Body of pancreas (tissue), 4 donors: ENCODE results near the gene NUP210.

ENCODE experiments used
- POLR2A ChIP-seq, 3 donors: fragments of 450-650 bp; IDR thresholded peaks; one replicate each; pipeline ENCODE4 v1.6.1; 2016; ENCODE audit warnings: antibody characterized with exemption in 3 of 3, mild to moderate bottlenecking in 2 of 3
- TF ChIP-seq, protein P1 (sequence below), 7 experiments: fragments of 450-650 bp in 4 of 7; fragments of 200-600 bp in 3 of 7; sonication (generic) in 3 of 7; IDR thresholded peaks; one replicate each; pipeline ENCODE4 v1.5.1; 2016 to 2019; ENCODE audit warnings: antibody characterized with exemption in 7 of 7

DNA sequence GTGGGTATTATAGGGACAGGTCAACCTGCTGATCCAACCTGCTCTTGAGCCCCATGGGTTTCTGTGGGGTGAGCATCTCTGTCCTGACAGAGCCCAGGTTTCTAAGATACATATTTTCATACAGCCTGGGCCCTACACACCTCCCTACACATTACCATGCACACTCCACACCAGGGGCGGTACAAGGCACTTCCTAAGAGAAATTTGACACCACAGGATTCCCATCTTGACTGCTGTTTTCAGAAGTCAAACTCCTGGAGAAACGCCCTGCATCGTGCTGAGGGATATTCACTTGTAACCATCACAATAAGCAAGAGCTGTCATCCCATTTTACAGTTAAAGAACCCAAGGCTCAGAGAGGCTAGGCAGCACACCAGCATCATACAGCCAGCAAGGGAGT is 50.1 kb downstream of the NUP210 start:
- TF ChIP-seq, protein P1, sequence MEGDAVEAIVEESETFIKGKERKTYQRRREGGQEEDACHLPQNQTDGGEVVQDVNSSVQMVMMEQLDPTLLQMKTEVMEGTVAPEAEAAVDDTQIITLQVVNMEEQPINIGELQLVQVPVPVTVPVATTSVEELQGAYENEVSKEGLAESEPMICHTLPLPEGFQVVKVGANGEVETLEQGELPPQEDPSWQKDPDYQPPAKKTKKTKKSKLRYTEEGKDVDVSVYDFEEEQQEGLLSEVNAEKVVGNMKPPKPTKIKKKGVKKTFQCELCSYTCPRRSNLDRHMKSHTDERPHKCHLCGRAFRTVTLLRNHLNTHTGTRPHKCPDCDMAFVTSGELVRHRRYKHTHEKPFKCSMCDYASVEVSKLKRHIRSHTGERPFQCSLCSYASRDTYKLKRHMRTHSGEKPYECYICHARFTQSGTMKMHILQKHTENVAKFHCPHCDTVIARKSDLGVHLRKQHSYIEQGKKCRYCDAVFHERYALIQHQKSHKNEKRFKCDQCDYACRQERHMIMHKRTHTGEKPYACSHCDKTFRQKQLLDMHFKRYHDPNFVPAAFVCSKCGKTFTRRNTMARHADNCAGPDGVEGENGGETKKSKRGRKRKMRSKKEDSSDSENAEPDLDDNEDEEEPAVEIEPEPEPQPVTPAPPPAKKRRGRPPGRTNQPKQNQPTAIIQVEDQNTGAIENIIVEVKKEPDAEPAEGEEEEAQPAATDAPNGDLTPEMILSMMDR (IDR thresholded peaks at IDR 0.05), result no peak
- no peak for TF ChIP-seq POLR2A (IDR thresholded peaks at IDR 0.05)
